Astrocyte of the cerebellum (primary cell): ENCODE data around the gene UBE2G2.

Source experiments
- DNase-seq: peaks from one replicate; pipeline ENCODE4 v3.0.0-alpha.2; 2011; ENCODE audit warnings: low read depth
- H3K4me3 ChIP-seq: 2 replicates; pipeline ENCODE4 v1.5.1; 2011; ENCODE audit warnings: mild to moderate bottlenecking, low read depth, low read length, moderate library complexity
- CTCF ChIP-seq: IDR thresholded peaks from 2 replicates; pipeline ENCODE4 v1.5.1; 2012; ENCODE audit warnings: low read length, low read depth, moderate library complexity, mild to moderate bottlenecking; ENCODE audit errors: missing control alignments
- in situ Hi-C: cut with HindIII; loops from 2 replicates; pipeline ENCODE4 v1.10.0; 2017; ENCODE audit warnings: low sequenced_read_pairs

UBE2G2 gene

DNA sequence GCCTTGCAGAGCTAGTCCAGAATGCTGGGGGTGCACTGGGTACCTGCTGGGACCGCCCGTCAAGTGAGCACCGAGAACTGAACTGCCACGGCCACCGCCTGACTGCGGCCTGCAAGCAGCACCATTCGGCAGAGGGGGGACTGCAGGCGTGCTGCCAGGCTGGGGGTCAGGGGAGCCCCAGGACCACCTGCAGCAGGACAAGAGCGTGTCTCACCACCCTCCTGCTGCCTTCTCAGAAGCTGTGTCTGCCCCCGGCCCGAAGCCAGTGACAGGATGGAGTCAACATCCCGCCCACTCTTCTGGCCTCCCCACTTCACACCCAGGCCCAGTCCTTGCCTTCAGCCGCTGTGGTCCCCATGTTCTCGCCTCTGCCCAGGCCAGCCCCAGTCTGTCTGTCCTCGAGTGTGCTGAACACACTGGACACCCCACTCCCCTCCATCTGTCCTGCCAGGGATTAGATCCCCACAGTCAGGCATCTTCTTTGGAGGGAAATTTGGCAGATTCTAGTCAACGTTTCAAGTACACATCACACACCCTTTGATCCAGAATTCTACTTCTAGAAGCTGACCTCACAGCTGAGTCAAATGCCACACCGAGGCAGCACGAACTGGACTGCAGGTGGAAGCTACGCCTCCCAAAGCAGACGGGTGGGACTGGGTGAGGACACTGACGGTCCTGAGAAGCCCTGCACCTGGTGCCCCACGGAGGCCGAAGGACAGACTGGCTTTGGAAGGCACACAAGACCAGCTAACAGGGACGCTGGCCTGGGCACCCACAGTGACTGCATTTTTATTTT lies 45.8 kb upstream of the UBE2G2 start:
- H3K4me3 ChIP-seq = no peak overlapping the region
- no peak for TF ChIP-seq CTCF
- in situ Hi-C loops = no loop called here
- DNase-seq = no peak

DNA sequence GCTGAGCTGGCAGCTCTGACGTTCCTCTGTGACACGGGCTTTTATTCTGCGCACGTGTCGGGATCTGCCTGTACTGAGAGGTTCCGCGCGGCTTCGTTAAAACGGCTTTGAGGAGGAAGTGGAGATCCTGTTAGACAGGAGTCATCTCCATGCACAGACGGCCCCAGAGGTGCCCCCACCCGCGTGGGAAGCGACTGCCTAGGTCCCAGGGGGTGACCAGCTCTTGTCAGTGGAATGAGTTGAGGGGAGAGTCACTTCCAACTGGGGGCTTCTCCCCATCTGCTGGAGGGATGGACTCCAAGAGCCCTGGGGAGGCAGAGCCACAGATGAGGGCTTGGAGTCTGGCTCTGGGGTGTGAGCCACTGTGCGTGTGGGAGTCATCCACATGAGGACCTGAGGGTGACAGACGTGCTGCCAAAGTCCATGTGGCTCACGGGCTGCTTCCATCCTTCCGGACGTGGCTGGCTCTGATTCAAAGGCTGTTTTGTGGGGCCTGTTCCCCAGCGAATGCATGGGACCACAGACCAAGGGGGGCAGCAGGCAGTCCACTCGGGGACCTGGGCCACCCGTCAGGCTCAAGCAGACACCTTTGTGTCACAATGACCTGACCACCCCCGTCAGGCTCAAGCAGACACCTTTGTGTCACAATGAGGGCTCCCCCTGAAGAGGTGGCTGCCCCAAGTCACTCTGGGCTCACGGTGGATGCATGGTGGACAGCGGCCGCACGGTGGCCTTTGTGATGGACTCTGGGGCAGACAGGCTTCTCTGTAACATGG lies 45.1 kb upstream of the UBE2G2 start:
- in situ Hi-C loops = no loop called here
- no peak for TF ChIP-seq CTCF
- no peak overlapping the region for H3K4me3 ChIP-seq
- no peak for DNase-seq

- no peak for DNase-seq
- peak overlapping the region; percentile 24 for H3K4me3 ChIP-seq
- in situ Hi-C loops = no loop called here
- TF ChIP-seq CTCF = no peak
Observed at GRCh38 chr21:44846224-44846484, 44.5 kb upstream of the UBE2G2 start.

DNA sequence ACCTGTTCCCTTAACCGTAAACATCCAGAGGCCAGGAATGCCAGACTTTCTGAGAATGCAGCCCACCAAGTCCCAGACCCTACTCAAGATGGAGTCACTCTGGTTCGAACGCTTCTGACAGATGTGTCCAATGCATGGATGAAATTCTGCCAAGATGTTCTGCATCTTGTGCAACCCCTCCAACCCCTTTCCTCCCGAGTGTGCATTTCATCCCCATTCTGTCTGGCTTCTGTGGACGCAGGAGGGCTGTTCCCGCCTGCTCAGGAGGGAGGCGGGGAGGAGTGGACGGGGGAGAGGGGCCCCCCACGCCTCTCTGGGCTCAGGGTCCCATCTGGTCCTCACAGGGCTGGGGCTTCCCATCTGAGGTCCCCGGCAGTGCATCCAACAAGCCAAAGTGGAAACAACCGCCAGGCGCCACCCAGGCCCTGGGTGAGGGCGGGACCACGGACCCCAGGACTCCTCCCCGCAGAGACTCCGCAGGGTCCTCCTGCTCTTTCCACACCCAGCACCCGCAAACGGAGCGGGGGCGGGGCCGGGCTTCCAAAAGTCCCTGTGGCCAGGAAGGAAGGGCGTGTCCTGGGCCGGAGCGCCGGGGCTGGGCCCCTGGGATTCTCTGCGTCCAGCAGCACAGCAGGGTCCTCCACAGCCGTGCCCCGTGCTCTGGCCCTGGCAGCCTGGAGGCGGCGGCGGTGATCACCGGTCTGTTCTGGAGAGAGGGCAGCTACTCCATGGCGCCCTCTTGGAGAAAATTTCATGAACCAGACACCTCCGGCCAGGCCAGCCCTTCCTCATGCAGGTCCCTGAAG lies 44.0 kb upstream of the UBE2G2 start:
- peak overlapping the region; percentile 24 for H3K4me3 ChIP-seq
- in situ Hi-C loops = no loop called here
- TF ChIP-seq CTCF = peak; percentile 23
- no peak for DNase-seq

- in situ Hi-C loops = no loop called here
Observed at GRCh38 chr21:44844256-44844655, 42.6 kb upstream of the UBE2G2 start.

More at GRCh38 chr21:44844256-44844655, 42.6 kb upstream of the UBE2G2 start:
- no peak overlapping the region for H3K4me3 ChIP-seq
- no peak for DNase-seq
- TF ChIP-seq CTCF = no peak
